HG03469 (cell line): ENCODE results near the gene FHIT.

Experiments used
- ATAC-seq: cut with Tn5 transposase; IDR thresholded peaks from one replicate; pipeline ENCODE4 v1.9.1; 2021; ENCODE audit warnings: mild to moderate bottlenecking, moderate library complexity, moderate number of reproducible peaks; ENCODE audit not compliant: unreplicated experiment

Gene FHIT

GRCh38 chr3:60867200-60867599 lies 384.1 kb downstream of the FHIT start:
- no peak for ATAC-seq

GRCh38 chr3:60856257-60857046 lies 394.8 kb downstream of the FHIT start:
- no peak for ATAC-seq

- ATAC-seq = no peak
Observed at GRCh38 chr3:60855250-60855649, 396.0 kb downstream of the FHIT start.

- no peak for ATAC-seq
Observed at GRCh38 chr3:60854791-60855190, 396.5 kb downstream of the FHIT start.

GRCh38 chr3:60847791-60848190 lies 403.5 kb downstream of the FHIT start:
- ATAC-seq = no peak

- no peak for ATAC-seq
Observed at GRCh38 chr3:60844256-60844655, 407.0 kb downstream of the FHIT start.

- ATAC-seq = no peak
Observed at GRCh38 chr3:60841355-60841754, 409.9 kb downstream of the FHIT start.

- no peak for ATAC-seq
Observed at GRCh38 chr3:60839246-60839645, 412.0 kb downstream of the FHIT start.

GRCh38 chr3:60835796-60836195 lies 415.5 kb downstream of the FHIT start:
- ATAC-seq = no peak

- no peak for ATAC-seq
Observed at GRCh38 chr3:60829058-60829457, 422.2 kb downstream of the FHIT start.

GRCh38 chr3:60827666-60828065 lies 423.6 kb downstream of the FHIT start:
- ATAC-seq = no peak

- ATAC-seq = no peak
Observed at GRCh38 chr3:60826511-60826910, 424.7 kb downstream of the FHIT start.

- peak; percentile 50 for ATAC-seq
Observed at GRCh38 chr3:60812502-60812901, 438.8 kb downstream of the FHIT start.

- ATAC-seq = no peak
Observed at GRCh38 chr3:60810881-60811280, 440.4 kb downstream of the FHIT start.

GRCh38 chr3:60809857-60810610 lies 441.2 kb downstream of the FHIT start:
- no peak for ATAC-seq

- no peak for ATAC-seq
Observed at GRCh38 chr3:60803216-60804173, 447.8 kb downstream of the FHIT start.

GRCh38 chr3:60801307-60801706 lies 449.9 kb downstream of the FHIT start:
- no peak for ATAC-seq

- ATAC-seq = no peak
Observed at GRCh38 chr3:60798456-60798855, 452.8 kb downstream of the FHIT start.

- no peak for ATAC-seq
Observed at GRCh38 chr3:60792249-60792852, 458.9 kb downstream of the FHIT start.

GRCh38 chr3:60788185-60788584 lies 463.1 kb downstream of the FHIT start:
- no peak for ATAC-seq

- ATAC-seq = no peak
Observed at GRCh38 chr3:60781935-60782334, 469.3 kb downstream of the FHIT start.
